B cell (primary cell): ENCODE data around the gene AOC1. TPM values are rescaled to one million over a fixed set of nuclear protein-coding genes. Genes with fewer than 3 reads are reported as not detected.
"Not testable (repeated sequence)": the region's sequence is repeated elsewhere in the genome, so short reads cannot be mapped to it uniquely, and the experiment has no call there.

Experiments used
- ATAC-seq: fragments of 200-7000 bp; cut with Tn5 transposase; one replicate; pipeline ENCODE4 v1.10.0; 2021; ENCODE audit warnings: low read depth, mild to moderate bottlenecking, moderate number of reproducible peaks, moderate library complexity
- CTCF ChIA-PET: fragments of 350-600 bp; sonication (Branson Sonifier 250); formaldehyde crosslinking; loops from one replicate; lab custom pipeline; 2021; ENCODE audit warnings: antibody characterized with exemption, inconsistent platforms; lab: Charles Lee
- POLR2A ChIA-PET: fragments of 350-600 bp; sonication (Branson Sonifier 250); formaldehyde crosslinking; loops from one replicate; lab custom pipeline; 2021; ENCODE audit warnings: antibody characterized with exemption; lab: Charles Lee
- DNase-seq: peaks from one replicate; pipeline ENCODE4 v3.0.0; 2013
- H2AFZ ChIP-seq: 2 replicates; pipeline ENCODE4 v1.6.1; 2012; ENCODE audit warnings: mild to moderate bottlenecking, low read depth, low read length; ENCODE audit not compliant: insufficient read depth, poor library complexity, severe bottlenecking
- H3K27ac ChIP-seq, 2 donors: 1 replicate in 1 of 2; 2 replicates in 1 of 2; pipeline ENCODE4 v1.5.1; 2012 to 2013; ENCODE audit warnings: low read length in 2 of 2, mild to moderate bottlenecking in 2 of 2, moderate library complexity in 1 of 2
- H3K27me3 ChIP-seq, 4 experiments: fragments of 200-600 bp in 1 of 4; sonication (generic) in 1 of 4; replicated peaks in 1 of 4; 1 replicate in 2 of 4; 2 replicates in 2 of 4; pipeline versions ENCODE4 v1.6.1 to v1.7.0; 2013 to 2016; ENCODE audit warnings: low read length in 3 of 4, mild to moderate bottlenecking in 2 of 4, mixed read lengths in 1 of 4, moderate library complexity in 1 of 4; ENCODE audit not compliant: insufficient read depth in 4 of 4, control insufficient read depth in 3 of 4; ENCODE audit errors: control extremely low read depth in 1 of 4
- H3K36me3 ChIP-seq, 2 experiments: replicated peaks in 1 of 2; 1 replicate in 1 of 2; 2 replicates in 1 of 2; pipeline versions ENCODE4 v1.6.1 to v1.7.1; 2013; ENCODE audit warnings: low read length in 1 of 2; ENCODE audit not compliant: insufficient read depth in 2 of 2, control insufficient read depth in 1 of 2; ENCODE audit errors: control extremely low read depth in 1 of 2, extremely low read depth in 1 of 2
- H3K4me1 ChIP-seq, 2 donors: fragments of 200-600 bp in 1 of 2; sonication (generic) in 1 of 2; 1 replicate in 1 of 2; 2 replicates in 1 of 2; pipeline versions ENCODE4 v1.5.1 to v1.6.1; 2013 to 2017; ENCODE audit warnings: low read length in 2 of 2; ENCODE audit not compliant: control insufficient read depth in 2 of 2, insufficient read depth in 2 of 2
- H3K4me2 ChIP-seq: replicated peaks from 2 replicates; pipeline ENCODE3; 2012; ENCODE audit warnings: mild to moderate bottlenecking, low read depth, low read length; ENCODE audit not compliant: poor library complexity, severe bottlenecking
- H3K4me3 ChIP-seq, 5 experiments: fragments of 200-600 bp in 1 of 5; sonication (generic) in 1 of 5; 1 replicate in 3 of 5; 2 replicates in 2 of 5; pipeline versions ENCODE4 v1.5.1 to v1.7.0; 2011 to 2016; ENCODE audit warnings: low read length in 4 of 5, mild to moderate bottlenecking in 4 of 5, low read depth in 2 of 5, control low read depth in 1 of 5, moderate library complexity in 1 of 5; ENCODE audit not compliant: insufficient read depth in 1 of 5; ENCODE audit errors: control extremely low read depth in 1 of 5, extremely low read depth in 1 of 5
- H3K79me2 ChIP-seq: fragments of 200-600 bp; sonication (generic); one replicate; pipeline ENCODE4 v1.6.0; 2016; ENCODE audit warnings: low read length; ENCODE audit not compliant: control insufficient read depth, insufficient read depth
- H3K9ac ChIP-seq: fragments of 200-600 bp; sonication (generic); 2 replicates; pipeline ENCODE4 v1.6.1; 2017; ENCODE audit warnings: mild to moderate bottlenecking, low read length, moderate library complexity
- H3K9me3 ChIP-seq, 3 donors: one replicate each; pipeline versions ENCODE4 v1.6.1 to v1.7.1; 2013; ENCODE audit warnings: low read length in 2 of 3; ENCODE audit not compliant: control insufficient read depth in 2 of 3, insufficient read depth in 1 of 3; ENCODE audit errors: control extremely low read depth in 1 of 3
- H4K20me1 ChIP-seq: 2 replicates; pipeline ENCODE4 v1.6.0; 2012; ENCODE audit warnings: mild to moderate bottlenecking, low read length; ENCODE audit not compliant: insufficient read depth, control insufficient read depth, poor library complexity, severe bottlenecking
- H3K27ac Mint-ChIP-seq: one replicate; pipeline ENCODE4 v1.8.0; 2021; ENCODE audit warnings: mixed read lengths
- H3K27me3 Mint-ChIP-seq: one replicate; pipeline ENCODE4 v1.8.0; 2021; ENCODE audit warnings: mixed read lengths
- H3K4me1 Mint-ChIP-seq: one replicate; pipeline ENCODE4 v1.8.0; 2021; ENCODE audit warnings: mixed read lengths
- H3K4me3 Mint-ChIP-seq: one replicate; pipeline ENCODE4 v1.8.0; 2021; ENCODE audit warnings: mixed read lengths
- H3K9me3 Mint-ChIP-seq: one replicate; pipeline ENCODE4 v1.8.0; 2022; ENCODE audit warnings: mixed read lengths; ENCODE audit not compliant: insufficient read depth
- EZH2 ChIP-seq: IDR thresholded peaks from 2 replicates; pipeline ENCODE4 v1.6.1; 2012; ENCODE audit warnings: borderline replicate concordance, low read depth, mild to moderate bottlenecking, moderate library complexity, low read length; ENCODE audit not compliant: insufficient read depth, poor library complexity, severe bottlenecking
- WGBS: methylation state at CpG from one replicate; pipeline ENCODE4 v1.1.5; 2013; ENCODE audit warnings: missing lambda C conversion rate; ENCODE audit not compliant: insufficient coverage; 5-methylcytosine and 5-hydroxymethylcytosine counted together
- intact Hi-C: fragments of 100-400 bp; cut with micrococcal nuclease; formaldehyde crosslinking; loops from one replicate; pipeline ENCODE4 v1.10.0; 2022
- polyA plus RNA-seq: library from polyadenylated mRNA; depleted of rRNA; stranded (reverse); fragments of >200 nt; gene quantifications from 2 replicates; pipeline ENCODE4 v1.2.3, GENCODE V29; 2012
- total RNA-seq, 2 donors: library from RNA; stranded (reverse); fragments of 120-200 nt in 1 of 2; gene quantifications; 1 replicate in 1 of 2; 2 replicates in 1 of 2; pipeline versions ENCODE4 v1.2.3 to v1.2.4, GENCODE V29; 2013 to 2022
- TF ChIP-seq, protein P1 (sequence below): fragments of 200-600 bp; IDR thresholded peaks from one replicate; pipeline ENCODE4 v1.8.0; 2022; ENCODE audit warnings: antibody characterized with exemption, mild to moderate bottlenecking

Gene AOC1
- total and polyA plus RNA-seq, 2 donors (not counting 1 experiment from before 2014, with no cell fraction given), result 0.07 TPM; not detected in 1

DNA sequence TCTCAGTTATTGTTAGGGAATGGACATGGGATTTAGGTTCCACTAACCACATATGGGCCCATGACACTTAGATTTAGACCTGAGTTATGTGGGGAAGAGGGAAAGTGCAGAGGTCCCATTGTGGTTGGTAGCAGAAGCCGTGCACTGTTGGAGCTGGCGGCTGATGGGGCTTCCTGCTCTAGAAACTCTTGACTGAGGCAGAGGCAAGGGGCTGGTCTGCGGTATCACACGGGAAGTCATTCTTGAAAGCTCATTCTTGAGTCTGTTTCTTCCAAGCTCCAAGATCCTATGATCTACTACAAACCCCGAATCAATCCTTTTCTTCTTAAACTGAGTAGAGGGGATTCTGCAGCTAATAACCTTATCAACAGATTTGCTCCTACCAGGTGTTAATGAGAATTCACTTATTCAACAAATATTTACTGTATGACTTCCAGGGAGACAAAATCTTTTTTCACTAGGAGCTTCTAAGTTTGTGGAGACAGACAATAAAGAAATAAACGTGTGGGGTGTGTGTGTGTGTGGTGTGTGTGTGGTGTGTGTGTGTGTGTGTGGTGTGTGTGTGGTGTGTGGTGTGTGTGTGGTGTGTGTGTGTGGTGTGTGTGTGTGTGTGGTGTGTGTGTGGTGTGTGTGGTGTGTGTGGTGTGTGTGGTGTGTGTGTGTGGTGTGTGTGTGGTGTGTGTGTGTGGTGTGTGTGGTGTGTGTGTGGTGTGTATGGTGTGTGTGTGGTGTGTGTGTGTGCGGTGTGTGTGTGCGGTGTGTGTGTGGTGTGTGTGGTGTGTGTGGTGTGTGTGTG is 57.1 kb downstream of the AOC1 start:
- Mint-ChIP-seq H3K9me3 (no peaks in the 10 kb centered on the region), H3K4me3 (no peak overlapping the region), H3K4me1 (no peaks in the 10 kb centered on the region), H3K27ac (no peak overlapping the region), H3K27me3 (peaks cover 22% of the 10 kb centered on the region)
- intact Hi-C loops, result no loop called here
- H3K9me3 ChIP-seq, result peaks cover 0 to 3% (median 0%) of the 10 kb centered on the region in 3 donors
- H4K20me1 ChIP-seq, result no peaks in the 10 kb centered on the region
- ChIA-PET CTCF (interaction anchor here (2.0 kb wide), 1 partner anchor 11 kb away, joined by 11 read pairs; no protein-coding TSS in a partner anchor), POLR2A (no interaction called here)
- H3K36me3 ChIP-seq, result no peaks in the 10 kb centered on the region
- peaks cover 0 to 14% (median 2%) of the 10 kb centered on the region in 4 experiments for H3K27me3 ChIP-seq
- no peak overlapping the region for H3K27ac ChIP-seq
- H3K79me2 ChIP-seq, result no peaks in the 10 kb centered on the region
- no peak overlapping the region for H3K9ac ChIP-seq
- no peak for TF ChIP-seq EZH2
- TF ChIP-seq, protein P1, sequence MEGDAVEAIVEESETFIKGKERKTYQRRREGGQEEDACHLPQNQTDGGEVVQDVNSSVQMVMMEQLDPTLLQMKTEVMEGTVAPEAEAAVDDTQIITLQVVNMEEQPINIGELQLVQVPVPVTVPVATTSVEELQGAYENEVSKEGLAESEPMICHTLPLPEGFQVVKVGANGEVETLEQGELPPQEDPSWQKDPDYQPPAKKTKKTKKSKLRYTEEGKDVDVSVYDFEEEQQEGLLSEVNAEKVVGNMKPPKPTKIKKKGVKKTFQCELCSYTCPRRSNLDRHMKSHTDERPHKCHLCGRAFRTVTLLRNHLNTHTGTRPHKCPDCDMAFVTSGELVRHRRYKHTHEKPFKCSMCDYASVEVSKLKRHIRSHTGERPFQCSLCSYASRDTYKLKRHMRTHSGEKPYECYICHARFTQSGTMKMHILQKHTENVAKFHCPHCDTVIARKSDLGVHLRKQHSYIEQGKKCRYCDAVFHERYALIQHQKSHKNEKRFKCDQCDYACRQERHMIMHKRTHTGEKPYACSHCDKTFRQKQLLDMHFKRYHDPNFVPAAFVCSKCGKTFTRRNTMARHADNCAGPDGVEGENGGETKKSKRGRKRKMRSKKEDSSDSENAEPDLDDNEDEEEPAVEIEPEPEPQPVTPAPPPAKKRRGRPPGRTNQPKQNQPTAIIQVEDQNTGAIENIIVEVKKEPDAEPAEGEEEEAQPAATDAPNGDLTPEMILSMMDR, result no peak
- WGBS, result 41% methylated on average over 6 of the region's 8 CpGs
- H3K4me2 ChIP-seq, result no peak overlapping the region
- peaks cover 0 to 4% of the 10 kb centered on the region in 2 donors for H3K4me1 ChIP-seq
- H2AFZ ChIP-seq, result no peak overlapping the region
- DNase-seq (no peak), ATAC-seq (no peak)
- H3K4me3 ChIP-seq, result no peak overlapping the region

DNA sequence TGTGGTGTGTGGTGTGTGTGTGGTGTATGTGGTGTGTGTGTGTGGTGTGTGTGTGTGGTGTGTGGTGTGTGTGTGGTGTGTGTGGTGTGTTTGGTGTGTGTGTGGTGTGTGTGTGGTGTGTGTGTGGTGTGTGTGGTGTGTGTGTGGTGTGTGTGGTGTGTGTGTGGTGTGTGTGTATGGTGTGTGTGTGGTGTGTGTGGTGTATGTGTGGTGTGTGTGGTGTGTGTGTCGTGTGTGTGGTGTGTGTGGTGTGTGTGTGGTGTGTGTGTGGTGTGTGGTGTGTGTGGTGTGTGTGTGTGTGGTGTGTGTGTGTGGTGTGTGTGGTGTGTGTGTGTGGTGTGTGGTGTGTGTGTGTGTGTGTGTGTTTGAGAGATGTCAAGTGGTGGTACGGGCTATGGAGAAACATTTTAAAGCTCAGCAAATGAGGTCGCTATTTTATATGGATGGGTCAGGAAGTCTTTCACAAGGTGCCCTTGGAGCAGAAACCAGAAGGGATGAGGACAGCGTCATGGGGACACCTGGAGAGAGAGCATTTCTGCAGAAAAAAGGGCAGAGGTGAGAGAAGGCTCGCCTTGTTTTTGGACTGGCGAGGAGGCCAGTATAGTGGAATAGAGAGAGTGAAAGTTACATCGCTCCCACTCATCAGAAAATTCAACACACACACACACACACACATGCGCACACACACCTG is 58.1 kb downstream of the AOC1 start:
- peaks cover 19% of the 10 kb centered on the region for H3K27me3 Mint-ChIP-seq
- H3K27ac Mint-ChIP-seq, H3K4me3 Mint-ChIP-seq, H3K27ac ChIP-seq, H3K4me2 ChIP-seq, DNase-seq, H2AFZ ChIP-seq, H3K9me3 Mint-ChIP-seq, H3K36me3 ChIP-seq, POLR2A ChIA-PET, H3K4me1 ChIP-seq, H3K79me2 ChIP-seq, ATAC-seq, H3K4me3 ChIP-seq, intact Hi-C loops, H3K9me3 ChIP-seq, H3K9ac ChIP-seq, H3K4me1 Mint-ChIP-seq, H4K20me1 ChIP-seq: not testable (repeated sequence)
- 71% methylated on average over 5 of the region's 8 CpGs for WGBS
- peaks cover 0 to 14% (median 1%) of the 10 kb centered on the region in 4 experiments for H3K27me3 ChIP-seq
- CTCF ChIA-PET, result interaction anchor here (1.3 to 2.8 kb wide), 2 partner anchors 10 to 12 kb away, joined by 6 to 8 read pairs; no protein-coding TSS in a partner anchor
